ENCODE data around the gene DHX16.

DHX16 gene

DNA sequence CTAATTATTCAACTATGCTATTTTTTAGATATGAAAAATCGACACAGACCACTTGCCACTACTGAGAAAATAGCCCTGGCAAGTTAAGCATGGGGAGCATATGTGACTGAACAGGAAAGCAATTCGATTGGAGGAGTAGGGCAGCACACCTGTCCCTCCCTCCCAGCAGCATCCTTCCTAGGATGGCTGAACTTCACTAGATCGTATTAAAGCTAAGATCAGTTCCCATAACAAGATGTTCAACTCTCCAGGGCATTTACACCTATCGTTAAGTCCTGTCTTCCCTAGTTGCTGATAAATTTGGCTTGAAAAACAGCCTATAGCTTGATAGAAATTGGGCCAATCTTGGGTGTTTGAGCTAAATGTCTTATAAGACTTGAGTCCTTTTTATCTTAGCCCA is 62.7 kb downstream of the DHX16 start:
- FAIRE-seq (no peak), DNase-seq (ENCODE audit: low spot score) (no peak)

DNA sequence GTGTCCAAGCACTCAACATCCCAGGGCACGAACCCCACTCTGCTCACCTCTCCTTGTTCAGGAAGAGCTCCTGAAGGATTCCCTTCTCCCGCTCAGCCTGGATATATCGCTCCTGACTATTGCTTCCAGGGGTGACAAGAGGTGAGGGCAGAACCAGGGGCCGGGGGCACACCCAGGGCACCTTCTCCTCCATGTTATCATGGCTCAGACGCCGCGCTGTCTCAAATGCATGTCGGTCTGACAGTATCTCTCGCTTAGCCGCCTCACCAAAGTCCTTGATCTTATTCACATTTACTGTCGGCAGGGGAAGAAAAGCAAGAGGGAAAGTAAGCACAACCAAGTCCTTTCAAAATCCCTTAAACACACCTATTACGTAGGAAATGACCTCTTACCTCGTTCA is 68.8 kb downstream of the DHX16 start:
- no peak for FAIRE-seq
- no peak for DNase-seq (ENCODE audit: low spot score)
